ENCODE results near the gene CD244. TPM values are rescaled to one million over a fixed set of nuclear protein-coding genes. Genes with fewer than 3 reads are reported as not detected.
"Not testable (repeated sequence)": the region's sequence is repeated elsewhere in the genome, so short reads cannot be mapped to it uniquely, and the experiment has no call there.

The CD244 gene
- total and polyA plus RNA-seq, 8 donors, result 0.43 to 3.7 (median 0.82) TPM

GRCh38 chr1:160795951-160796383 is 66.7 kb downstream of the CD244 start, which contains the start of gene LY9:
Gene LY9, plus strand, starts transcription at chr1:160796174. Its CDS starts 14 bp downstream, at chr1:160796188.
- Histone ChIP-seq H3K9me3 (no peaks in the 10 kb centered on the region), H3K27me3 (no peaks in the 10 kb centered on the region), H3K4me1 (no peaks in the 10 kb centered on the region), H3K27ac (no peak within 1 kb of the TSS), H3K36me3 (no peaks in the 10 kb centered on the region), H3K4me3 (peak within 1 kb of the TSS in 1 of 2 donors; percentile 16)
- intact Hi-C loops (cut with DNase I), result no loop called here
- DNase-seq (no peak), ATAC-seq (peak; percentile 66)
- TF ChIP-seq CTCF (IDR thresholded peaks at IDR 0.05), result no peak

GRCh38 chr1:160794376-160794775 is 68.3 kb downstream of the CD244 start:
- Histone ChIP-seq H3K27ac (no peak overlapping the region), H3K4me1 (no peaks in the 10 kb centered on the region), H3K4me3 (no peak overlapping the region), H3K36me3 (no peaks in the 10 kb centered on the region), H3K9me3 (no peaks in the 10 kb centered on the region), H3K27me3 (no peaks in the 10 kb centered on the region)
- ATAC-seq (no peak), DNase-seq (no peak)
- intact Hi-C loops (cut with DNase I), result no loop called here
- TF ChIP-seq CTCF (IDR thresholded peaks at IDR 0.05), result no peak

GRCh38 chr1:160789702-160790611 is 72.7 kb downstream of the CD244 start:
- no peak overlapping the region for H3K27ac ChIP-seq
- no peaks in the 10 kb centered on the region for H3K36me3 ChIP-seq
- intact Hi-C loops (cut with DNase I), result no loop called here
- H3K27me3 ChIP-seq, result no peaks in the 10 kb centered on the region
- H3K4me3 ChIP-seq, result no peak overlapping the region
- H3K4me1 ChIP-seq, result no peaks in the 10 kb centered on the region
- TF ChIP-seq CTCF (IDR thresholded peaks at IDR 0.05), result no peak
- ATAC-seq (peak; percentile 66), DNase-seq (no peak)
- no peaks in the 10 kb centered on the region for H3K9me3 ChIP-seq

GRCh38 chr1:160789051-160789701 is 73.5 kb downstream of the CD244 start:
- Histone ChIP-seq H3K27ac (no peak overlapping the region), H3K36me3 (no peaks in the 10 kb centered on the region), H3K4me3 (no peak overlapping the region), H3K4me1 (no peaks in the 10 kb centered on the region), H3K9me3 (no peaks in the 10 kb centered on the region), H3K27me3 (no peaks in the 10 kb centered on the region)
- ATAC-seq (no peak), DNase-seq (no peak)
- intact Hi-C loops (cut with DNase I), result no loop called here
- TF ChIP-seq CTCF (IDR thresholded peaks at IDR 0.05), result no peak

- peaks cover 0 to 11% of the 10 kb centered on the region in 2 donors for H3K4me1 ChIP-seq
- H3K36me3 ChIP-seq; H3K4me3 ChIP-seq; H3K27ac ChIP-seq; ATAC-seq; DNase-seq; intact Hi-C loops (cut with DNase I); H3K27me3 ChIP-seq; H3K9me3 ChIP-seq: not testable (repeated sequence)
Measured at GRCh38 chr1:160782988-160783765, 79.5 kb downstream of the CD244 start.

Measured in left lung (tissue), 10 donors.